Measurements from ENCODE around the gene NFKBIE. TPM values are rescaled to one million over a fixed set of nuclear protein-coding genes. Genes with fewer than 3 reads are reported as not detected.

Gene NFKBIE
- total and polyA plus RNA-seq, 3 experiments from 2014 or later = 5.3 to 34.3 (median 33.1) TPM

DNA sequence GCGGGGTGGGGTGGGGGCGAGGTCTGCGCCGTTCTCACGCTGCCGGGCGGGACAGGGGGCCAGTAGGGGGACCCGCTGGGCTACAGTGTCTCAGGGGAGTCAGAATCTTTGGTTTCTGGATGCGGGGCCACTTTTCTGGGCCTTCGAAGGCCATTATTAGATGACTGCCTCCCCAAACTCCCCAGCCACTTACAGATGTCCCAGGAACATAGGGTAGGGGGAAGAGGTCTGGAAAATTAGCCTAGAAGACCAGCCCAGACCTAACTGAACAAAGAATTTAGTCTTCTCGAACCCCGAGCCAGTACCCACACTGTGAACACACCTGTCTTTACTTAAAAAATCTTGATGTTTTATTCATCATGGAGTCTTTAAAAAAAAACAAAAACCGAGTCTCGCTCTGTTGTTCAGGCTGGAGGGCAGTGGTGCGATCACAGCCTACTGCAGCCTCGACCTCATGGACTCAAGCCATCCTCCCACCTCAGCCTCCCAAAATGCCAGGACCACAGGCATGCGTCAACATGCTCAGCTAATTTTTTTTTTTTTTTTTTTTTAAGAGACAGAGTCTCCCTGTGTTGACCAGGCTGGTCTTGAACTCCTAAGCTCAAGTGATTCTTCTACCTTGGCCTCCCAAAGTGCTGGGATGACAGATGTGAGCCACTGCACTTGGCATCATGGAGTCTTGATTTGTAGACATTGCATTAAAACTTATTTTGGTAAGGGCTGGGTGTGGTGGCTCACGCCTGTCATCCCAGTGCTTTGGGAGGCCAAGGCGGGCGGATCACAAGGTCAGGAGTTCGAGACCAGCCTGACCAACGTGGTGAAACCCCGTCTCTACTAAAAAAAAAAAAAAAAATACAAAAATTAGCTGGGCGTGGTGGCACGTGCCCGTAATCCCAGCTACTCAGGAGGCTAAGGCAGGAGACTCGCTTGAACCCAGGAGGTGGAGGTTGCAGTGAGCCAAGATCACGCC, 45.3 kb downstream of the NFKBIE start:
- no peak for DNase-seq

DNA sequence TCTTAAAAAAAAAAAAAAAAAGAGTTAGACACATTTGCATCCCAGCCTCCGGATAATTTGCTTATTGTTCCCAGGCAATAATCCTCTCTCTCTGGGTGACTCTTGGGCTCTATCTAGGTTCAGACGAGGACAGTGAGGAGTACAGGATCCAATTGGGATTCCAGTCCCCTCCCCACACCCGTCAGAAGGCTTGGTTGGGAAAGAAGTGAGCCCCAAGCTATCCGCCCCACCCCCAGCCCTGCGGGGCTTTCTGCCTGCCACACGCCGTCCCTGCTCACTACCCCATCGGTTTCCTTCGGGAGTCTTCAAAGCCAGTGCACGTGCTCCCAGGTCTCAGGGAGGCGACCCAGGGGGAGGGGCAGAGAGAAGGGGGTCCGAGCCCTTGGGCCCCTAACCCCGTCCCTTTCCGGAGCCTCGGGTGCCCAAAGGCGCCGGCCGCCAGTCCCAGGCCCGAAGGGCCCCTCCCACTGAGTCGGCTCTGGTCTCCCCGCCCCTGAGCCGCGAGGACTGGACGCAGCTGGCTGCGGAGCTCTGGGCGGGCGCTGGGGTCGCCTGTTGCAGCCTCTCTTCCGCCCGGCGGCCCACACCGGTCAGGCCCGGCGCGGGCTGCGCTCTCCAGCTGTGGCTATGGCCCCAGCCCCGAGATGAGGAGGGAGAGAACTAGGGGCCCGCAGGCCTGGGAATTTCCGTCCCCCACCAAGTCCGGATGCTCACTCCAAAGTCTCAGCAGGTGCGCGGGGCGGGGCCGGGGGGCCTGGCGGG, 46.1 kb downstream of the NFKBIE start:
- Histone ChIP-seq H3K4me3 (ENCODE audit: low read length) (peak overlapping the region; percentile 37), H3K36me3 (ENCODE audit: insufficient read depth, low read length) (no peaks in the 10 kb centered on the region), H3K27me3 (ENCODE audit: insufficient read depth, low read length, poor library complexity, severe bottlenecking) (peaks cover 5% of the 10 kb centered on the region), H3K27ac (ENCODE audit: low read depth, low read length) (peak overlapping the region; percentile 51), H3K4me1 (ENCODE audit: insufficient read depth, low read length) (peaks cover 10% of the 10 kb centered on the region), H3K9me3 (ENCODE audit: low read length) (no peaks in the 10 kb centered on the region)
- peaks cover 12 to 18% of the 10 kb centered on the region in 2 donors for H3K27me3 Mint-ChIP-seq
- peaks cover 12 to 22% (median 13%) of the 10 kb centered on the region in 3 donors for H3K4me1 Mint-ChIP-seq
- no peaks in the 10 kb centered on the region for H3K9me3 Mint-ChIP-seq
- no peak overlapping the region for H3K27ac Mint-ChIP-seq
- no peaks in the 10 kb centered on the region for H3K36me3 Mint-ChIP-seq
- H3K4me3 Mint-ChIP-seq = peak overlapping the region in 3 of 7 donors; percentile 45 to 75 (median 50)
- DNase-seq = peak in 1 of 5 donors; percentile 17
- POLR2A ChIA-PET = no interaction called here
- CTCF ChIA-PET = interaction anchor here (0.6 to 2.1 kb wide), 2 partner anchors 37 to 530 kb away, joined by 3 to 7 read pairs; no protein-coding TSS in a partner anchor

More for the DNA sequence above, 45.3 kb downstream of the NFKBIE start:
- H3K27me3 ChIP-seq (ENCODE audit: insufficient read depth, low read length, poor library complexity, severe bottlenecking) = peaks cover 5% of the 10 kb centered on the region
- peaks cover 12 to 16% of the 10 kb centered on the region in 2 donors for H3K27me3 Mint-ChIP-seq
- ChIA-PET CTCF (interaction anchor here (1.4 to 2.1 kb wide), 2 partner anchors 28 to 36 kb away, joined by 3 to 7 read pairs; no protein-coding TSS in a partner anchor), POLR2A (interaction anchor here (0.7 kb wide), 1 partner anchor 132 kb away, joined by 3 read pairs; no protein-coding TSS in a partner anchor)
- H3K4me3 Mint-ChIP-seq = peak overlapping the region in 2 of 7 donors; percentile 20 to 49
- H3K36me3 Mint-ChIP-seq = no peaks in the 10 kb centered on the region
- H3K9me3 Mint-ChIP-seq = no peaks in the 10 kb centered on the region
- H3K4me3 ChIP-seq (ENCODE audit: low read length) = no peak overlapping the region
- no peaks in the 10 kb centered on the region for H3K36me3 ChIP-seq (ENCODE audit: insufficient read depth, low read length)
- no peak overlapping the region for H3K27ac Mint-ChIP-seq
- H3K9me3 ChIP-seq (ENCODE audit: low read length) = no peaks in the 10 kb centered on the region
- H3K4me1 ChIP-seq (ENCODE audit: insufficient read depth, low read length) = peaks cover 10% of the 10 kb centered on the region
- H3K27ac ChIP-seq (ENCODE audit: low read depth, low read length) = peak overlapping the region; percentile 31
- peaks cover 16 to 27% (median 17%) of the 10 kb centered on the region in 3 donors for H3K4me1 Mint-ChIP-seq

DNA sequence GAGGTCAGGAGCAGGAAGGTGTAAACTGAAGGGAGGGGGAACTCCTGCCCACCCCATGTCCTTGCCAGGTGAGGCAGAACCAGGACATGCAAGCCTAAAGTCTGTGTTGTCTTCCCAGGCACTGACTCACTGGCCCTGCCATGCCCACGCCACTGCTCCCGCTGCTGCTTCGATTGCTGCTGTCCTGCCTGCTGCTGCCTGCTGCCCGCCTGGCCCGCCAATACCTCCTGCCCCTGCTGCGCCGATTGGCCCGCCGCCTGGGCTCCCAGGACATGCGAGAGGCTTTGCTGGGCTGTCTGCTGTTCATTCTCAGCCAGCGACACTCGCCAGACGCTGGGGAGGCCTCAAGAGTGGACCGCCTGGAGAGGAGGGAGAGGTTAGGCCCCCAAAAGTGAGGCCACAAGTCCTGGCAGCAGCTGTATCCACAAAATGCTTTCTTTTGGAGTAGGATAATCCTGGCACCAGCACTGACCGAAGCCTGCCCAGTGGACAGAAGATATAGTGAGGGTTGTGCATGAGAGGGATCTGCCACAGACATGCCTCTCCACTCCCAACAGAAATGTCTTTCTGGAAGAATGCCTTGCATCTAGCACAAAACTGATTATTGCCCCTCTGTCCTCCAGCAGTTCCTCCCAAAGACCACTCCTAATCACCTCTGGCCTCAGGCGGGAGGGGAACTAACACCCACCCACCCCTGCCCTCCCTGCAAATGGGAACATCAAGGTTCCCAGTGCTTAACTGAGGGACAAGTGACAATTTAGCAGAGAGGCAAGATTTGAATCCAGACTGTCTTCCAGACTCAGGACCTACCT, 47.8 kb downstream of the NFKBIE start:
- H3K4me1 Mint-ChIP-seq = peaks cover under 1 to 12% (median 4%) of the 10 kb centered on the region in 3 donors

DNA sequence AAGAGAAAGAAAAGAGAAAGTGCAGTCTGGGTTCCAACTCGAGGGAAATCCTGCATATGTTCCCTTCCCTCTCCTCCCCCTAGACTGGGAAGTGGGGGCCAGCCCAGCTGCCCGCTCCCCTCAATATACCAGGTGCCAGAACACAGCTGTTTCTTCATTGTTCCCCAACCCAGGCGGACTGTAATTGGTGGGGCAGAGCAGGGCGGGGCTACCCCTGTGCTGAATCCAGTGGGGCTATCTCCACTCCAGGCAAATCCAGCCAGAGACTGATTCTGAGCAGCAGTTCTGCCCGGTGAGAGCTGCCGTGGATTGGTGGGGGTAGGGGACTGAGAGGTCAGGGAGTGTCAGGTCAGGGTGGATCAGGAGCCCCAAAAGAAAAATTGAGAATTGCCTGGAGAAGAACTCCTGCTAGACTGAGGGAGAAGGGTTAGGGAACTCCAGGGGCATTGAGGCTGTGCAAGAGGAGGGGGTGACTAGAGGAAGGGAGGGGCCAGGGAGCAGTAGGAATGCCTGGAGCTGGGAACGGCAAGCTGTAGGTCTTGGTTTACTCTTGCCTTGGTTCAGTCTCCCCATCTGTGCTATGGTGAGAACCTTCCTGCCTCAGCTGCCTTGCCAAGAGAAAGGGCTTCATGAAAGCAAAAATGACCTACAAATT, 48.5 kb downstream of the NFKBIE start, which contains the start of gene MYMX:
Gene MYMX, plus strand, starts transcription at position 250 of the 655 bp plus-strand sequence. CDS start 546 bp downstream, outside the sequence.
- CTCF ChIA-PET = interaction anchor here (0.6 to 0.7 kb wide), 2 partner anchors 15 to 40 kb away, joined by 3 read pairs; no protein-coding TSS in a partner anchor
- H3K27me3 Mint-ChIP-seq = peaks cover 12 to 24% of the 10 kb centered on the region in 2 donors

More for the DNA sequence above, 47.8 kb downstream of the NFKBIE start:
- POLR2A ChIA-PET = no interaction called here
- Mint-ChIP-seq H3K4me3 (no peak overlapping the region), H3K36me3 (no peaks in the 10 kb centered on the region), H3K27me3 (peaks cover 12 to 22% of the 10 kb centered on the region in 2 donors), H3K9me3 (no peaks in the 10 kb centered on the region), H3K27ac (no peak overlapping the region)
- H3K4me3 ChIP-seq (ENCODE audit: low read length) = no peak overlapping the region
- peaks cover 5% of the 10 kb centered on the region for H3K27me3 ChIP-seq (ENCODE audit: insufficient read depth, low read length, poor library complexity, severe bottlenecking)
- no peaks in the 10 kb centered on the region for H3K36me3 ChIP-seq (ENCODE audit: insufficient read depth, low read length)
- no peaks in the 10 kb centered on the region for H3K9me3 ChIP-seq (ENCODE audit: low read length)
- CTCF ChIA-PET = interaction anchor here (0.6 kb wide), 1 partner anchor 39 kb away, joined by 3 read pairs; no protein-coding TSS in a partner anchor
- no peak overlapping the region for H3K27ac ChIP-seq (ENCODE audit: low read depth, low read length)
- H3K4me1 ChIP-seq (ENCODE audit: insufficient read depth, low read length) = peaks cover 4% of the 10 kb centered on the region
- DNase-seq = no peak

DNA sequence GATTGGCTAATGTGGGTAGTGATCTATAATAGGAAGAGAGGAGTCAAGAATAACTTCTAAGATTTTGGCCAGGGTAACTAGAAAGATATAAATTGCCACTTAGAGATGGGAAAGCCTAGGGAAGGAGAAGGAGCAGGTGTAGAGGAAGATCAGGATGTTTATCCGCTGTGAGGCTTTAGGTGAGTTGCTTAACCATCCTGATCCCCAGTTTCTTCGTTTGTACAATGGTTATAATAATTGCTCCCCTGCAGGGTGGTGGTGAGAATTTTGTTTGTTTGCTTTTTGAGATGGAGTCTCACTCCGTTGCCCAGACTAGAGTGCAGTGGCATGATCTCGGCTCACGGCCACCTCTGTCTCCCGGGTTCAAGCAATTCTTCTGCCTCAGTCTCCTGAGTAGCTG, 51.0 kb downstream of the NFKBIE start:
- POLR2A ChIA-PET = no interaction called here

More for the DNA sequence above, 48.5 kb downstream of the NFKBIE start, which contains the start of gene MYMX:
- peaks cover 2% of the 10 kb centered on the region for H3K4me1 ChIP-seq (ENCODE audit: insufficient read depth, low read length)
- Mint-ChIP-seq H3K4me1 (peaks cover 0 to 8% (median 3%) of the 10 kb centered on the region in 3 donors), H3K9me3 (no peaks in the 10 kb centered on the region), H3K4me3 (peak within 1 kb of the TSS in 1 of 7 donors; percentile 15), H3K27ac (no peak within 1 kb of the TSS), H3K36me3 (no peaks in the 10 kb centered on the region)
- H3K36me3 ChIP-seq (ENCODE audit: insufficient read depth, low read length) = no peaks in the 10 kb centered on the region
- H3K27me3 ChIP-seq (ENCODE audit: insufficient read depth, low read length, poor library complexity, severe bottlenecking) = peaks cover 5% of the 10 kb centered on the region
- DNase-seq = no peak
- POLR2A ChIA-PET = no interaction called here
- H3K4me3 ChIP-seq (ENCODE audit: low read length) = no peak within 1 kb of the TSS
- no peaks in the 10 kb centered on the region for H3K9me3 ChIP-seq (ENCODE audit: low read length)
- no peak within 1 kb of the TSS for H3K27ac ChIP-seq (ENCODE audit: low read depth, low read length)

DNA sequence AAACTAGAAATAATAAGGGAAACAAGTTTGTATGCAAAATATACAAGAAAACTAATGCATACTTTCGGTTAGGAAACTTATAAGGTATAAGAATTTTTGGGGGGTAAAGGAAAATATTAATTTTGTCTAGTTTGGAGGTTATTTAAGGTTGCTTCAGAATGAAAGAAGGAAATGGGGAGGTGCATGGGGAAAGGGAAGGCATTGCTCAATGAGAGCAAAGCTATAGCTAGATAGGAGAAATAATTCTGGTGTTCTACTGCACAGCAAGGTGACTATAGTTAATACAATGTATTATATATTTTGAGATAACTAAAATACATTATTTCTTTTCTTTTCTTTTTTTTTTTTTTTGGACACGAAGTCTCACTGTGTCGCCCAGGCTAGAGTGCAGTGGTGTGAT, 54.1 kb downstream of the NFKBIE start:
- no peak overlapping the region for H3K27ac ChIP-seq (ENCODE audit: low read depth, low read length)
- no peak overlapping the region for H3K4me3 ChIP-seq (ENCODE audit: low read length)
- ChIA-PET POLR2A (no interaction called here), CTCF (no interaction called here)
- no peaks in the 10 kb centered on the region for H3K36me3 ChIP-seq (ENCODE audit: insufficient read depth, low read length)
- no peak overlapping the region for H3K4me3 Mint-ChIP-seq
- no peaks in the 10 kb centered on the region for H3K9me3 Mint-ChIP-seq
- H3K9me3 ChIP-seq (ENCODE audit: low read length) = no peaks in the 10 kb centered on the region
- no peaks in the 10 kb centered on the region for H3K27me3 ChIP-seq (ENCODE audit: insufficient read depth, low read length, poor library complexity, severe bottlenecking)
- H3K27me3 Mint-ChIP-seq = peaks cover 2 to 31% of the 10 kb centered on the region in 2 donors
- no peaks in the 10 kb centered on the region for H3K4me1 Mint-ChIP-seq
- H3K36me3 Mint-ChIP-seq = no peaks in the 10 kb centered on the region
- no peak overlapping the region for H3K27ac Mint-ChIP-seq
- DNase-seq = no peak
- no peaks in the 10 kb centered on the region for H3K4me1 ChIP-seq (ENCODE audit: insufficient read depth, low read length)

More for the DNA sequence above, 51.0 kb downstream of the NFKBIE start:
- Histone ChIP-seq H3K36me3 (ENCODE audit: insufficient read depth, low read length) (no peaks in the 10 kb centered on the region), H3K27me3 (ENCODE audit: insufficient read depth, low read length, poor library complexity, severe bottlenecking) (peaks cover 5% of the 10 kb centered on the region), H3K4me1 (ENCODE audit: insufficient read depth, low read length) (no peaks in the 10 kb centered on the region), H3K9me3 (ENCODE audit: low read length) (no peaks in the 10 kb centered on the region), H3K27ac (ENCODE audit: low read depth, low read length) (no peak overlapping the region), H3K4me3 (ENCODE audit: low read length) (no peak overlapping the region)
- peaks cover 9 to 32% of the 10 kb centered on the region in 2 donors for H3K27me3 Mint-ChIP-seq
- CTCF ChIA-PET = interaction anchor here (1.1 to 1.3 kb wide), 2 partner anchors 32 to 42 kb away, joined by 3 to 4 read pairs; partner anchors contain the start of gene HSP90AB1
- no peak for DNase-seq
- H3K36me3 Mint-ChIP-seq = no peaks in the 10 kb centered on the region
- peaks cover 0 to 6% (median 2%) of the 10 kb centered on the region in 3 donors for H3K4me1 Mint-ChIP-seq
- H3K4me3 Mint-ChIP-seq = no peak overlapping the region
- H3K27ac Mint-ChIP-seq = no peak overlapping the region
- H3K9me3 Mint-ChIP-seq = no peaks in the 10 kb centered on the region
